Effector memory CD4-positive, alpha-beta T cell (primary cell): ENCODE measurements around the gene PAQR4.

Experiments used
- DNase-seq, 3 donors: peaks; one replicate each; pipeline ENCODE4 v3.0.0-alpha.2; 2020
- H3K27ac ChIP-seq: 2 replicates; pipeline ENCODE4 v1.7.0; 2013; ENCODE audit warnings: mild to moderate bottlenecking, low read length, moderate library complexity; ENCODE audit not compliant: insufficient read depth, poor library complexity, severe bottlenecking
- H3K27me3 ChIP-seq: replicated peaks from 2 replicates; pipeline ENCODE4 v1.7.0; 2013; ENCODE audit warnings: mild to moderate bottlenecking, low read length; ENCODE audit not compliant: insufficient read depth, control insufficient read depth, poor library complexity, severe bottlenecking
- H3K36me3 ChIP-seq: 2 replicates; pipeline ENCODE4 v1.7.0; 2013; ENCODE audit warnings: mild to moderate bottlenecking, low read length, moderate library complexity; ENCODE audit not compliant: control insufficient read depth, insufficient read depth
- H3K4me1 ChIP-seq: 2 replicates; pipeline ENCODE4 v1.7.0; 2013; ENCODE audit warnings: low read length, mild to moderate bottlenecking; ENCODE audit not compliant: control insufficient read depth, insufficient read depth, poor library complexity, severe bottlenecking
- H3K4me3 ChIP-seq: 2 replicates; pipeline ENCODE4 v1.7.0; 2013; ENCODE audit warnings: low read length, low read depth, mild to moderate bottlenecking; ENCODE audit not compliant: insufficient read depth, poor library complexity, severe bottlenecking
- H3K9me3 ChIP-seq: 2 replicates; pipeline ENCODE4 v1.7.0; 2013; ENCODE audit warnings: mild to moderate bottlenecking, low read length, moderate library complexity; ENCODE audit not compliant: control insufficient read depth

Gene PAQR4

DNA sequence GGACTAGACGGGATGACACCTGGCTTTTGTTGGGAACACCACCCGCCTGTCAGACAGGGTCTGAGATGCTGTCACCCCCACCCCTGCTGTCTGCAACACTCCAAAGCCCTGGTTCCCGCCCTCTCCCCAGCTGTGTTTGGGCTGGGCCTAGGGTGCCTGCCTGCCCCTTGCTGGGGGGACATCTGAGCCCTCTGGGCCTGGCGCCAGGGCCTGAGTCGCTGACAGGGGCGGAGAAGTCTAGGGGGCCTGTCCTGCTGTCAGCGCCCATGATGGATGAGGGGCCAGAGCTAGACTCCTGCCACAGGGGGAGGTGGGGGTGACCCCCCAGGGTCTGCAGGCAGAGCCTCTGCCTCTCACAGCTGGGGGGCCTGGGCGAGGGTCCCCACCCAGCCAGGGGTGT, 18.7 kb downstream of the PAQR4 start:
- H3K27me3 ChIP-seq: no peaks in the 10 kb centered on the region
- no peaks in the 10 kb centered on the region for H3K9me3 ChIP-seq
- H3K4me1 ChIP-seq: peaks cover 5% of the 10 kb centered on the region
- no peak for DNase-seq
- no peak overlapping the region for H3K27ac ChIP-seq
- H3K36me3 ChIP-seq: no peaks in the 10 kb centered on the region
- no peak overlapping the region for H3K4me3 ChIP-seq

GRCh38 chr16:2988590-2989099, 19.5 kb downstream of the PAQR4 start:
- Histone ChIP-seq H3K27me3 (no peaks in the 10 kb centered on the region), H3K36me3 (no peaks in the 10 kb centered on the region), H3K4me3 (no peak overlapping the region), H3K9me3 (no peaks in the 10 kb centered on the region), H3K4me1 (peaks cover 3% of the 10 kb centered on the region), H3K27ac (no peak overlapping the region)
- no peak for DNase-seq

- no peaks in the 10 kb centered on the region for H3K4me1 ChIP-seq
- H3K27ac ChIP-seq: no peak overlapping the region
- no peak for DNase-seq
- no peaks in the 10 kb centered on the region for H3K27me3 ChIP-seq
- no peak overlapping the region for H3K4me3 ChIP-seq
- H3K36me3 ChIP-seq: no peaks in the 10 kb centered on the region
- H3K9me3 ChIP-seq: no peaks in the 10 kb centered on the region
Observed at GRCh38 chr16:2990891-2991290, 21.7 kb downstream of the PAQR4 start.

- H3K4me3 ChIP-seq: no peak overlapping the region
- no peak for DNase-seq
- H3K27me3 ChIP-seq: no peaks in the 10 kb centered on the region
- no peaks in the 10 kb centered on the region for H3K9me3 ChIP-seq
- H3K27ac ChIP-seq: no peak overlapping the region
- H3K36me3 ChIP-seq: no peaks in the 10 kb centered on the region
- H3K4me1 ChIP-seq: no peaks in the 10 kb centered on the region
Observed at GRCh38 chr16:2991566-2992261, 22.6 kb downstream of the PAQR4 start.

GRCh38 chr16:2992383-2993081, 23.4 kb downstream of the PAQR4 start:
- H3K27me3 ChIP-seq: no peaks in the 10 kb centered on the region
- no peak for DNase-seq
- H3K4me3 ChIP-seq: no peak overlapping the region
- no peaks in the 10 kb centered on the region for H3K9me3 ChIP-seq
- no peak overlapping the region for H3K27ac ChIP-seq
- no peaks in the 10 kb centered on the region for H3K36me3 ChIP-seq
- no peaks in the 10 kb centered on the region for H3K4me1 ChIP-seq

- no peaks in the 10 kb centered on the region for H3K9me3 ChIP-seq
- H3K27me3 ChIP-seq: no peaks in the 10 kb centered on the region
- no peaks in the 10 kb centered on the region for H3K4me1 ChIP-seq
- no peak overlapping the region for H3K4me3 ChIP-seq
- H3K36me3 ChIP-seq: no peaks in the 10 kb centered on the region
- DNase-seq: no peak
- H3K27ac ChIP-seq: no peak overlapping the region
Observed at GRCh38 chr16:2996298-2996697, 27.1 kb downstream of the PAQR4 start.

GRCh38 chr16:2999929-3000328, 30.8 kb downstream of the PAQR4 start:
- DNase-seq: no peak
- no peaks in the 10 kb centered on the region for H3K36me3 ChIP-seq
- no peaks in the 10 kb centered on the region for H3K27me3 ChIP-seq
- H3K4me3 ChIP-seq: no peak overlapping the region
- H3K27ac ChIP-seq: no peak overlapping the region
- H3K4me1 ChIP-seq: peaks cover 3% of the 10 kb centered on the region
- H3K9me3 ChIP-seq: no peaks in the 10 kb centered on the region

- Histone ChIP-seq H3K9me3 (no peaks in the 10 kb centered on the region), H3K4me1 (peaks cover 4% of the 10 kb centered on the region), H3K27ac (no peak overlapping the region), H3K36me3 (no peaks in the 10 kb centered on the region), H3K27me3 (no peaks in the 10 kb centered on the region), H3K4me3 (no peak overlapping the region)
- no peak for DNase-seq
Observed at GRCh38 chr16:3000540-3000939, 31.4 kb downstream of the PAQR4 start.

GRCh38 chr16:3001316-3001715, 32.2 kb downstream of the PAQR4 start:
- DNase-seq: no peak
- H3K36me3 ChIP-seq: no peaks in the 10 kb centered on the region
- H3K4me3 ChIP-seq: no peak overlapping the region
- peaks cover 4% of the 10 kb centered on the region for H3K4me1 ChIP-seq
- no peaks in the 10 kb centered on the region for H3K9me3 ChIP-seq
- H3K27me3 ChIP-seq: no peaks in the 10 kb centered on the region
- no peak overlapping the region for H3K27ac ChIP-seq

- peak; percentile 94 to 96 (median 95) for DNase-seq
- Histone ChIP-seq H3K4me1 (peaks cover 25% of the 10 kb centered on the region), H3K27me3 (no peaks in the 10 kb centered on the region), H3K9me3 (no peaks in the 10 kb centered on the region), H3K4me3 (no peak overlapping the region), H3K27ac (no peak overlapping the region), H3K36me3 (no peaks in the 10 kb centered on the region)
Observed at GRCh38 chr16:3003582-3004270, 34.6 kb downstream of the PAQR4 start.
